Heart right ventricle (tissue), 16 donors: ENCODE results near the gene ARHGAP4. TPM values are rescaled to one million over a fixed set of nuclear protein-coding genes. Genes with fewer than 3 reads are reported as not detected.
A peak's percentile ranks its signal among the peaks of the same experiment; 100 is the strongest.

Experiments used
- ATAC-seq, 8 donors: fragments of 200-7000 bp; cut with Tn5 transposase; one replicate each; pipeline ENCODE4 v1.9.1; 2020; ENCODE audit warnings: mild to moderate bottlenecking in 8 of 8, moderate library complexity in 8 of 8, moderate number of reproducible peaks in 1 of 8
- DNase-seq, 2 donors: peaks; one replicate each; pipeline ENCODE4 v3.0.0-alpha.2; 2020
- H3K27ac ChIP-seq, 10 donors: fragments of 200-600 bp; sonication (generic) in 2 of 10; one replicate each; pipeline versions ENCODE4 v1.5.0 to v1.8.0; 2020 to 2022; ENCODE audit warnings: mild to moderate bottlenecking in 3 of 10
- H3K27me3 ChIP-seq, 7 donors: fragments of 200-600 bp; one replicate each; pipeline ENCODE4 v1.8.0; 2021 to 2022; ENCODE audit warnings: mild to moderate bottlenecking in 2 of 7
- H3K36me3 ChIP-seq, 9 donors: fragments of 200-600 bp; sonication (generic) in 1 of 9; one replicate each; pipeline versions ENCODE4 v1.5.0 to v1.8.0; 2020 to 2022; ENCODE audit warnings: mild to moderate bottlenecking in 2 of 9
- H3K4me1 ChIP-seq, 9 donors: fragments of 200-600 bp; sonication (generic) in 1 of 9; one replicate each; pipeline versions ENCODE4 v1.5.0 to v1.8.0; 2020 to 2022; ENCODE audit warnings: mild to moderate bottlenecking in 4 of 9
- H3K4me3 ChIP-seq, 10 donors: fragments of 200-600 bp; sonication (generic) in 2 of 10; one replicate each; pipeline versions ENCODE4 v1.5.0 to v1.8.0; 2020 to 2022; ENCODE audit warnings: mild to moderate bottlenecking in 7 of 10, moderate library complexity in 2 of 10
- H3K9me3 ChIP-seq, 11 donors: fragments of 200-600 bp in 10 of 11; sonication (generic) in 2 of 11; one replicate each; pipeline versions ENCODE4 v1.5.0 to v1.8.0; 2013 to 2022; ENCODE audit warnings: mild to moderate bottlenecking in 2 of 11, control low read depth in 1 of 11, moderate library complexity in 1 of 11
- WGBS, 2 donors: extraction: QIAGEN DNeasy Blood & Tissue Kit; methylation state at CpG; one replicate each; pipeline ENCODE4 v1.1.7; 2013; ENCODE audit warnings: inconsistent platforms in 1 of 2; 5-methylcytosine and 5-hydroxymethylcytosine counted together
- intact Hi-C, 10 donors: fragments of 100-400 bp; cut with DNase I; formaldehyde crosslinking; loops; one replicate each; pipeline versions ENCODE4 v1.11.1 to v1.14.2; 2022
- polyA plus RNA-seq, 2 donors: library from polyadenylated mRNA; stranded (reverse); fragments of 200-250 nt; gene quantifications; one replicate each; pipeline ENCODE4 v1.2.3, GENCODE V29; 2013
- total RNA-seq, 10 donors: library from RNA; stranded (reverse); fragmentation: NEBNext Ultra II Directional in 3 of 10; extraction: Animal tissue kit (Norgen Biotek cat#: 25700) in 3 of 10; gene quantifications; one replicate each; pipeline versions ENCODE4 v1.2.1 to v1.2.4, GENCODE V29; 2021 to 2023
- TF ChIP-seq, protein P1 (sequence below), 9 donors: fragments of 200-600 bp; sonication (generic) in 2 of 9; IDR thresholded peaks; one replicate each; pipeline versions ENCODE4 v1.5.0 to v1.8.0; 2021 to 2022; ENCODE audit warnings: antibody characterized with exemption in 9 of 9, mild to moderate bottlenecking in 5 of 9, moderate library complexity in 1 of 9
- donor health status: Arrhythmogenic right ventricular cardiomyopathy.
- donor health status: ischemic (EF 13 %, LVEDD 7.1; RV severe dilation, severe dysfunction).
- donor health status: healthy with polysubstance abuse.
- donor health status: DM: no; HTN: yes; CAD: no.
- donor health status: DM: no; HTN: no; CAD: no.
- donor health status: ischemic (EF 25% LVEDD 6.9; RV normal size, moderate dysfunction).
- donor health status: ischemic (EF 25% LVEDD 5.7; RV mildly dilated, moderate dysfunction).
- donor health status: healthy.
- donor health status: DM: yes; HTN: yes; CAD: no.
- donor health status: Ischemic cardiomyopathy.
- donor health status: ischemic (EF 35%, LVEDD 5.7; RV mildly dilated, moderate dysfunction).
- donor health status: nonischemic (EF 11% LVEDD 7.7; RV severe dilation, severe dysfunction).
- donor health status: DM: yes; HTN: yes; CAD: no.
- donor health status: PGD.
- donor health status: ischemic (EF 29% LVEDD 5.4; RV normal size, mild dysfunction).
- donor health status: nonischemic (EF 23%, LVEDD 6.1; RV moderate dilation, normal function).

The ARHGAP4 gene
- total and polyA plus RNA-seq, 12 donors, result 5.5 to 65.5 (median 9.3) TPM

DNA sequence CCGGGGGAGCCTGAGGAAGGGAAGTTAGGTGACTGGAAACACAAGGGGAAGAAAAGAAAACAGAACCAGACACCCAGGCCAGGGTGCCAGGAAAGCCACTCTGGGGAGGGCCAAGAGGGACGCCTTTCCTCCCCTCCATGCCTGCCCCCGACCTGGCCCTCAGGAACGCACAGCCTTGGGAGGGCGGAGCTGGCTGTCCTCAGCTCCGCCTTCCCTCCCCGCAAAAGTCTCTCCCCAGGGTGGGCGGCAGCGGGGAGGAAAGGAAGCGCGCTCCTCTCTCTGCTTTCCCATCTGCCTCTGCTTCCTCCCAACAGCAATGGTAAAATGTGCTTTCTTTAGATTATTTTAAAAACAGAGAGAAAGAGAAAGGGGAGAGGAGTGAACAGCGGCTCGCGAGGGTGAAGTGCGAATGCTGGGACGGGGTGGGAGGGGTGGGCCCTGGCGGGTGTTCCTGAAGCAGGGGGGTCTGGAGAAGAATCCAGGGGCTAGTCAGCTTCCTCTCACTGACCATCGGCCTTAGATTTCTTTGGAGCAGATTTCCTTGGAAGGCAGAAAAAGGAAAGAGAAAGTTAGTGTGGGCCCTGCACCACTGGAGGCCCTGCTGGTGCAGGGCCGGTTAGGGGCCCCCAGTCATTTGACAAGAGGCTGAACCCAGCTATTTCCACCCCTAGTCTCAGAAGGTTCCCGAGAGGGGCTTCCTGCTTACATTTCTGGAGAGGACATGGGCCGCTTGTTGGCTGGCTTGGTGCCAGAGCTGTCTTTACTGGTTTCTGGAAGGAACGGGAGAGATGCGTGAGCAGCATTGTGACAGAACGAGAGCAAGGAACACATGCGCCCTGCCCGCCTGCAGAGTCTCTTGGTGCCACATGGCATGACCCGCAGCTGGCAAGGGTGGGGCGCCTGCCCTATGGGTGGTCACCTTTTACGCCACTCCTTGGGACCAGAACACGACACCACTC lies 23.1 kb upstream of the ARHGAP4 start:
- whole genome bisulfite sequencing, 2 donors, result 49 to 53% methylated on average over 26 to 29 of the region's 30 CpGs
- H3K4me1 ChIP-seq, result peaks cover 0 to 41% (median 19%) of the 10 kb centered on the region in 9 donors
- DNase-seq, result no peak
- peak in 5 of 8 donors; percentile 23 to 41 (median 37) for ATAC-seq
- intact Hi-C loops, result loop anchor here in 3 of 10 donors (2.0 to 10.0 kb wide), 4 partner anchors 26 to 187 kb away; partner anchors contain the start of genes PLXNB3 (in 2 of the 3), IDH3G (in 1 of the 3) and SSR4 (in 1 of the 3)
- H3K9me3 ChIP-seq, result no peaks in the 10 kb centered on the region
- H3K27me3 ChIP-seq, result peaks cover 0 to 11% (median 0%) of the 10 kb centered on the region in 7 donors
- peaks cover 0 to 63% (median 4%) of the 10 kb centered on the region in 9 donors for H3K36me3 ChIP-seq
- no peak overlapping the region for H3K4me3 ChIP-seq
- TF ChIP-seq, protein P1, sequence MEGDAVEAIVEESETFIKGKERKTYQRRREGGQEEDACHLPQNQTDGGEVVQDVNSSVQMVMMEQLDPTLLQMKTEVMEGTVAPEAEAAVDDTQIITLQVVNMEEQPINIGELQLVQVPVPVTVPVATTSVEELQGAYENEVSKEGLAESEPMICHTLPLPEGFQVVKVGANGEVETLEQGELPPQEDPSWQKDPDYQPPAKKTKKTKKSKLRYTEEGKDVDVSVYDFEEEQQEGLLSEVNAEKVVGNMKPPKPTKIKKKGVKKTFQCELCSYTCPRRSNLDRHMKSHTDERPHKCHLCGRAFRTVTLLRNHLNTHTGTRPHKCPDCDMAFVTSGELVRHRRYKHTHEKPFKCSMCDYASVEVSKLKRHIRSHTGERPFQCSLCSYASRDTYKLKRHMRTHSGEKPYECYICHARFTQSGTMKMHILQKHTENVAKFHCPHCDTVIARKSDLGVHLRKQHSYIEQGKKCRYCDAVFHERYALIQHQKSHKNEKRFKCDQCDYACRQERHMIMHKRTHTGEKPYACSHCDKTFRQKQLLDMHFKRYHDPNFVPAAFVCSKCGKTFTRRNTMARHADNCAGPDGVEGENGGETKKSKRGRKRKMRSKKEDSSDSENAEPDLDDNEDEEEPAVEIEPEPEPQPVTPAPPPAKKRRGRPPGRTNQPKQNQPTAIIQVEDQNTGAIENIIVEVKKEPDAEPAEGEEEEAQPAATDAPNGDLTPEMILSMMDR (IDR thresholded peaks at IDR 0.05), result no peak
- peak overlapping the region; percentile 11 to 78 (median 70) for H3K27ac ChIP-seq

DNA sequence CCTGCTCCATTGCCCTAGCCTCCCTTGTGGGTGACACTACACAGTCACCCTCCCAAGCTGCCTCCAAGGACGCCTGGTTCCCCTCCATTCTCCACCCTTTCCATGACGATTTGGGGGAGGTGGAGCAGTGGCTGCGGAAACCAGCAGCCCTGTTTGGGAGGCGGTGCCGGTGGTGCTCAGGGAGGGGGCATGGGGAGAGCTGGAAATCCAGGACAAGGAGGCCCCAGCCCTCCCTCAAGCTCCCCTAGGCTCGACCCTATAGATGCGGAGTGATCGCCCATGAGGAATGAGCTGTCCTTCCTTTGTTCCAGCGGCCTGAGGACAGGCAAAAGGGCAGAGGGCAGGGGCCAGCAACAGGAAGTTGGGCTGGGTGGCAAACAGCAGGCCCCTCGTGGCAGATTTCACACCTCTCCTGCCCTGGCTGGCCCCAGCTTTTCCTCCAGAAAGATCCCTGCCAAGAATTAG lies 22.0 kb upstream of the ARHGAP4 start:
- H3K4me3 ChIP-seq, result no peak overlapping the region
- H3K27ac ChIP-seq, result peak overlapping the region; percentile 11 to 78 (median 70)
- H3K36me3 ChIP-seq, result peaks cover 0 to 52% (median 4%) of the 10 kb centered on the region in 9 donors
- H3K27me3 ChIP-seq, result peaks cover 0 to 20% (median 0%) of the 10 kb centered on the region in 7 donors
- peaks cover 0 to 40% (median 13%) of the 10 kb centered on the region in 9 donors for H3K4me1 ChIP-seq
- 43 to 58% methylated on average over 9 to 10 of the region's 10 CpGs for WGBS, 2 donors
- ATAC-seq, result peak in 5 of 8 donors; percentile 47 to 65 (median 55)
- TF ChIP-seq, protein P1 (IDR thresholded peaks at IDR 0.05), result no peak
- H3K9me3 ChIP-seq, result no peaks in the 10 kb centered on the region
- intact Hi-C loops, result loop anchor here in 3 of 10 donors (2.0 to 10.0 kb wide), 4 partner anchors 25 to 186 kb away; partner anchors contain the start of genes PLXNB3 (in 2 of the 3), IDH3G (in 1 of the 3) and SSR4 (in 1 of the 3)
- peak in 1 of 2 donors; percentile 35 for DNase-seq

DNA sequence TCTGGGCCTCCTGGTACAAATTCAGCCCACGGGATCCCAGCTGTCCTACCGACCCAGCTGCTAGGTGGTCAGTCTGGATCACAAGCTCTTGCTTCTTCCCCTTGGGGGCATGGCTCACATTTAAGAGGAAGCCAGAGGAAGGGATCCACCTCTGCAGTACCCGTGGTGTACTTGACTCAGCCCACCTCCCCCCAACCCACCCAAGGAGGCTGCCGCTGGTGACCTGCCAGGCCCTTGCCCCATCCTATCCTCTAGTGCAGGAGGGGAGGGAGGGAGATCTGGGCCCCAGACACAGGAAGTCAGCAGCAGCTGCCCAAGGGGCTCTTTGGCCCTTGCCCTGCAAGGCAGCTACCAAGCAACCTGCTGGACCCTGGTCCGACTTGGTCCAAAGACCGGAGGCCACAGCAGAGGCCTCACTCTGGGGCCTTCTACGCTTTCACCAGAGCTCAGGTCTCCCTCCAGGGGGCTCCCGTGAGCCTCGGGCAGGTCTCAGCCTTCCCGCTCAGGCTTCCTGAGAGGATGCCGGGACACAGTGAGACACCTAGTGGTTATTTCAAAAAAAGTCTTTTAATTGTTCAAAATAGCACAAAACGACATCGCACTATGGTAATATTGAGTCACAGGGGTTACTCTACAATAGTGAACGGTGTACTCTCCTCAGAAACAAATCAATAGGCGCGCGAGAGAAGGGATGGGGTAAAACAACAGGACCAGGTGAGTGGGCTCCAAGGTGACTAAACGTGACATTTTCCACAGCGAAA lies 21.1 kb upstream of the ARHGAP4 start:
- intact Hi-C loops, result loop anchor here in 2 of 10 donors (5.0 to 10.0 kb wide), 2 partner anchors 152 to 185 kb away; partner anchors contain the start of genes IDH3G (in 1 of the 2), PLXNB3 (in 1 of the 2) and SSR4 (in 1 of the 2)
- peak; percentile 64 to 73 for DNase-seq
- peaks cover 0 to 40% (median 11%) of the 10 kb centered on the region in 9 donors for H3K4me1 ChIP-seq

More for the DNA sequence above, 21.1 kb upstream of the ARHGAP4 start:
- peaks cover 0 to 43% (median 3%) of the 10 kb centered on the region in 9 donors for H3K36me3 ChIP-seq
- H3K27ac ChIP-seq, result peak overlapping the region; percentile 11 to 78 (median 70)
- ATAC-seq, result peak; percentile 48 to 81 (median 71)
- no peak overlapping the region for H3K4me3 ChIP-seq
- 40 to 42% methylated on average over 19 of the region's 19 CpGs for WGBS, 2 donors
- TF ChIP-seq, protein P1 (IDR thresholded peaks at IDR 0.05), result peak; percentile 62 to 91 (median 75)
- peaks cover 0 to 29% (median 0%) of the 10 kb centered on the region in 7 donors for H3K27me3 ChIP-seq
- H3K9me3 ChIP-seq, result no peaks in the 10 kb centered on the region
